PC-3 (cell line): ENCODE data around the gene DSCAM. TPM values are rescaled to one million over a fixed set of nuclear protein-coding genes. Genes with fewer than 3 reads are reported as not detected.
"Not testable (repeated sequence)": the region's sequence is repeated elsewhere in the genome, so short reads cannot be mapped to it uniquely, and the experiment has no call there.

Experiments used
- ATAC-seq: fragments of 200-7000 bp; cut with Tn5 transposase; 2 replicates; pipeline ENCODE4 v1.9.1; 2020; ENCODE audit warnings: mild to moderate bottlenecking, moderate library complexity
- BruUV-seq: library from RNA; stranded (reverse); fragments of 400-500 nt; replicated peaks from 2 replicates; lab custom pipeline; 2021; lab: Mats Ljungman, UMichigan
- CTCF ChIA-PET: fragments of 300-600 bp; sonication (Branson Sonifier 250); formaldehyde crosslinking; loops from one replicate; lab custom pipeline; 2022; ENCODE audit warnings: antibody characterized with exemption; lab: Charles Lee
- POLR2A ChIA-PET: fragments of 300-600 bp; sonication (Branson Sonifier 250); formaldehyde crosslinking; loops from one replicate; lab custom pipeline; 2022; ENCODE audit warnings: antibody characterized with exemption; ENCODE audit not compliant: unreplicated experiment; lab: Charles Lee
- DNase-seq: peaks from one replicate; pipeline ENCODE4 v3.0.0-alpha.2; 2015
- H2AFZ ChIP-seq: fragments of 300-600 bp; sonication (generic); 2 replicates; pipeline ENCODE4 v1.6.0; 2016; ENCODE audit warnings: antibody characterized with exemption, low read length
- H3F3A ChIP-seq: fragments of 300-600 bp; sonication (generic); one replicate; pipeline ENCODE4 v1.6.0; 2017; ENCODE audit warnings: antibody characterized with exemption, low read length, control low read depth, mild to moderate bottlenecking; ENCODE audit not compliant: unreplicated experiment
- H3K27ac ChIP-seq: fragments of 300-600 bp; sonication (generic); 2 replicates; pipeline ENCODE4 v1.5.1; 2016; ENCODE audit warnings: mild to moderate bottlenecking, low read length
- H3K27me3 ChIP-seq: fragments of 300-600 bp; sonication (generic); 2 replicates; pipeline ENCODE4 v1.6.1; 2016; ENCODE audit warnings: low read length, mixed read lengths
- H3K36me3 ChIP-seq: fragments of 300-600 bp; sonication (generic); 2 replicates; pipeline ENCODE4 v1.6.1; 2016; ENCODE audit warnings: low read depth, mixed run types, low read length, mixed read lengths
- H3K4me1 ChIP-seq: fragments of 300-600 bp; sonication (generic); 2 replicates; pipeline ENCODE4 v1.5.1; 2016; ENCODE audit warnings: low read length; ENCODE audit not compliant: insufficient read depth
- H3K4me2 ChIP-seq: fragments of 300-600 bp; sonication (generic); 2 replicates; pipeline ENCODE4 v1.6.0; 2016; ENCODE audit warnings: low read length
- H3K4me3 ChIP-seq: fragments of 300-600 bp; sonication (generic); 2 replicates; pipeline ENCODE4 v1.5.1; 2016; ENCODE audit warnings: mild to moderate bottlenecking, low read length, mixed read lengths
- H3K79me2 ChIP-seq: fragments of 300-600 bp; sonication (generic); 2 replicates; pipeline ENCODE4 v1.6.1; 2017; ENCODE audit warnings: low read length, mixed read lengths
- H3K9ac ChIP-seq: fragments of 300-600 bp; sonication (generic); 2 replicates; pipeline ENCODE4 v1.6.0; 2016; ENCODE audit warnings: mild to moderate bottlenecking, low read length
- H3K9me2 ChIP-seq: fragments of 300-600 bp; sonication (generic); replicated peaks from 2 replicates; pipeline ENCODE4 v1.6.1; 2016; ENCODE audit warnings: mixed run types, low read length, mixed read lengths
- H3K9me3 ChIP-seq: fragments of 300-600 bp; sonication (generic); 2 replicates; pipeline ENCODE4 v1.6.1; 2016; ENCODE audit warnings: low read length, mixed read lengths
- H4K20me1 ChIP-seq: fragments of 300-600 bp; sonication (generic); 2 replicates; pipeline ENCODE4 v1.6.1; 2016; ENCODE audit warnings: low read length, mixed read lengths
- CTCF ChIP-seq: fragments of 300-600 bp; sonication (generic); conservative IDR thresholded peaks from 2 replicates; pipeline ENCODE4 v1.5.1; 2017; ENCODE audit warnings: antibody characterized with exemption, low read depth, mild to moderate bottlenecking, low read length
- EZH2 ChIP-seq: fragments of 300-600 bp; sonication (generic); IDR thresholded peaks from one replicate; pipeline ENCODE4 v1.6.1; 2017; ENCODE audit warnings: antibody characterized with exemption, mild to moderate bottlenecking, low read length; ENCODE audit not compliant: unreplicated experiment
- EZH2phosphoT487 ChIP-seq: fragments of 300-600 bp; sonication (generic); IDR thresholded peaks from 2 replicates; pipeline ENCODE4 v1.6.1; 2018; ENCODE audit warnings: mild to moderate bottlenecking, antibody characterized with exemption, low read length, borderline replicate concordance
- intact Hi-C: fragments of 100-400 bp; cut with micrococcal nuclease; formaldehyde crosslinking; loops from 2 replicates; pipeline ENCODE4 v1.9.0; 2023
- total RNA-seq: library from RNA; depleted of rRNA; stranded (reverse); fragments of >200 nt; gene quantifications from 2 replicates; pipeline ENCODE4 v1.2.3, GENCODE V29; 2014

The DSCAM gene
- total RNA-seq, 1 experiment from 2014 or later: not detected

GRCh38 chr21:40331172-40331571 lies 515.8 kb downstream of the DSCAM start:
- Histone ChIP-seq H3F3A (no peaks in the 10 kb centered on the region), H3K9ac (no peak overlapping the region), H3K4me2 (no peak overlapping the region), H2AFZ (no peak overlapping the region), H3K9me3 (peaks cover 18% of the 10 kb centered on the region), H3K4me3 (no peak overlapping the region), H3K27me3 (no peaks in the 10 kb centered on the region), H3K4me1 (no peaks in the 10 kb centered on the region), H3K9me2 (no peaks in the 10 kb centered on the region), H4K20me1 (no peaks in the 10 kb centered on the region), H3K27ac (no peak overlapping the region), H3K79me2 (no peaks in the 10 kb centered on the region), H3K36me3 (no peaks in the 10 kb centered on the region)
- BruUV-seq: no TSS peak
- POLR2A ChIA-PET: no interaction called here
- ATAC-seq: no peak
- intact Hi-C loops: no loop called here
- TF ChIP-seq EZH2: no peak
- TF ChIP-seq CTCF: no peak
- TF ChIP-seq EZH2phosphoT487: no peak
- no peak for DNase-seq
- CTCF ChIA-PET: no interaction called here

- no peaks in the 10 kb centered on the region for H3K27me3 ChIP-seq
- H3K4me2 ChIP-seq: no peak overlapping the region
- intact Hi-C loops: no loop called here
- DNase-seq (no peak), ATAC-seq (no peak)
- no peak overlapping the region for H2AFZ ChIP-seq
- no peak overlapping the region for H3K27ac ChIP-seq
- H4K20me1 ChIP-seq: no peaks in the 10 kb centered on the region
- H3K4me3 ChIP-seq: no peak overlapping the region
- no peaks in the 10 kb centered on the region for H3F3A ChIP-seq
- no peak overlapping the region for H3K9ac ChIP-seq
- ChIA-PET CTCF (no interaction called here), POLR2A (no interaction called here)
- H3K9me3 ChIP-seq: peaks cover 43% of the 10 kb centered on the region
- no peaks in the 10 kb centered on the region for H3K36me3 ChIP-seq
- BruUV-seq: no TSS peak
- H3K79me2 ChIP-seq: no peaks in the 10 kb centered on the region
- TF ChIP-seq EZH2phosphoT487: no peak
- H3K9me2 ChIP-seq: no peaks in the 10 kb centered on the region
- no peaks in the 10 kb centered on the region for H3K4me1 ChIP-seq
Measured at GRCh38 chr21:40324389-40324788, 522.6 kb downstream of the DSCAM start.

GRCh38 chr21:40320718-40321117 lies 526.2 kb downstream of the DSCAM start:
- H3K4me2 ChIP-seq, DNase-seq, POLR2A ChIA-PET, BruUV-seq, H3K27me3 ChIP-seq, H3K36me3 ChIP-seq, ATAC-seq, H4K20me1 ChIP-seq, H2AFZ ChIP-seq, H3K9ac ChIP-seq, intact Hi-C loops, H3K27ac ChIP-seq, H3F3A ChIP-seq, CTCF ChIA-PET, H3K4me1 ChIP-seq, H3K9me2 ChIP-seq, H3K4me3 ChIP-seq, H3K79me2 ChIP-seq: not testable (repeated sequence)
- peaks cover 35% of the 10 kb centered on the region for H3K9me3 ChIP-seq

GRCh38 chr21:40318371-40318770 lies 528.6 kb downstream of the DSCAM start:
- DNase-seq (no peak), ATAC-seq (no peak)
- Histone ChIP-seq H3K27ac (no peak overlapping the region), H3K79me2 (no peaks in the 10 kb centered on the region), H3K9me3 (peaks cover 32% of the 10 kb centered on the region), H3K4me2 (no peak overlapping the region), H3K27me3 (no peaks in the 10 kb centered on the region), H3K4me3 (no peak overlapping the region), H3K9ac (no peak overlapping the region), H4K20me1 (no peaks in the 10 kb centered on the region), H3F3A (no peaks in the 10 kb centered on the region), H2AFZ (no peak overlapping the region), H3K36me3 (no peaks in the 10 kb centered on the region), H3K4me1 (no peaks in the 10 kb centered on the region), H3K9me2 (no peaks in the 10 kb centered on the region)
- BruUV-seq: no TSS peak
- ChIA-PET POLR2A (no interaction called here), CTCF (no interaction called here)
- TF ChIP-seq EZH2phosphoT487 (no peak), EZH2 (no peak), CTCF (no peak)
- intact Hi-C loops: no loop called here
